ENCODE data around the gene ZPLD1.

The ZPLD1 gene

DNA sequence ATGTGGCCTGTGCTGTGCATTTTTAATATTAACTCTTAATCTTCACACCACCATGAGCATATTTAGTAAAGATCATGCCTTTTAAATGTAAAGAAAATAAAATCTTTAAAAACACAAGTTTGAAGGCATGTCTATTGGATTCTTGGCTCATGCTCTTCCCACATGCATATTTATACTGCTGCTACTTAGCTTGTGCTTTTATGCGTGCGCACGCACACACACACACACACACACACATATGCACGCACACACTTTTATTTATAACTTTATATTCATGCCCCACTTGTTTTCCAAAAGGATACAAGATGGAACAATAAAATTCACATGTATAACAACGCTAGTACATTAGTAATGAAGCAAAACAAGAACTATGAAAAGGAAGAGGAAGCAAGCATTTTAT is 36.1 kb upstream of the ZPLD1 start:
- Histone ChIP-seq H3K9ac (ENCODE audit: low read length) (no peak overlapping the region), H3K79me2 (ENCODE audit: insufficient read depth, low read length) (no peaks in the 10 kb centered on the region), H3K4me2 (ENCODE audit: low read length) (no peak overlapping the region), H4K20me1 (ENCODE audit: insufficient read depth, low read length) (no peaks in the 10 kb centered on the region), H3K4me3 (ENCODE audit: low read depth, low read length, poor library complexity, severe bottlenecking) (no peak overlapping the region), H3K4me1 (ENCODE audit: insufficient read depth, low read length, severe bottlenecking) (no peaks in the 10 kb centered on the region), H3K27ac (ENCODE audit: low read depth, low read length, poor library complexity, severe bottlenecking) (no peak overlapping the region), H3F3A (ENCODE audit: insufficient read depth, low read length) (no peaks in the 10 kb centered on the region), H2AFZ (ENCODE audit: low read length) (no peak overlapping the region), H3K36me3 (ENCODE audit: insufficient read depth, low read length) (no peaks in the 10 kb centered on the region), H3K9me3 (ENCODE audit: low read length) (no peaks in the 10 kb centered on the region), H3K27me3 (ENCODE audit: insufficient read depth, low read length) (no peaks in the 10 kb centered on the region), H3K9me2 (ENCODE audit: low read depth, low read length) (no peaks in the 10 kb centered on the region)
- TF ChIP-seq EZH2 (IDR thresholded peaks at IDR 0.05; ENCODE audit: borderline replicate concordance, low read length) = no peak
- TF ChIP-seq CTCF (IDR thresholded peaks at IDR 0.05; ENCODE audit: low read length) = no peak

DNA sequence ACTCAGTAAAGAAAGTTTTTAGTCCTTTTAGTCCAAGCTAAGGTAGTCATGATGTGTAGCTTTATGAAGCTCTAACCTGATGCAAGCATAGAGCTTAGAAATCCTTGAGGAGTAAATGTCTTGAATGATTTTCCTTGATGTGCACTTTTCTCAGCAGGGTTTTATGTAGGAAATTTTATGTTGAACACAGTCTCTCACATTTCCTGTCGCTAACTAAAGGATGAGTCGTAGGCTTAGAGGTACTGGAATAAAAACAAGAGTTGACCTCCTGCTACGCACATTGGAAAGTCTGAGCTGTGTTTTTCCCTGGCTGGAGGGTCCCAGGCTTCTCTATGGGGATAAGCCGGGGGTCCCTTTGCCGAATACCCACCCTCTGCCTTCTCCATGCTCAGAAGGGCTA is 34.7 kb upstream of the ZPLD1 start:
- Histone ChIP-seq H3K4me3 (ENCODE audit: low read depth, low read length, poor library complexity, severe bottlenecking) (no peak overlapping the region), H3K79me2 (ENCODE audit: insufficient read depth, low read length) (no peaks in the 10 kb centered on the region), H3K36me3 (ENCODE audit: insufficient read depth, low read length) (no peaks in the 10 kb centered on the region), H3K27ac (ENCODE audit: low read depth, low read length, poor library complexity, severe bottlenecking) (no peak overlapping the region), H3K27me3 (ENCODE audit: insufficient read depth, low read length) (no peaks in the 10 kb centered on the region), H4K20me1 (ENCODE audit: insufficient read depth, low read length) (no peaks in the 10 kb centered on the region), H3K4me2 (ENCODE audit: low read length) (no peak overlapping the region), H2AFZ (ENCODE audit: low read length) (no peak overlapping the region), H3K4me1 (ENCODE audit: insufficient read depth, low read length, severe bottlenecking) (no peaks in the 10 kb centered on the region), H3K9me2 (ENCODE audit: low read depth, low read length) (no peaks in the 10 kb centered on the region), H3F3A (ENCODE audit: insufficient read depth, low read length) (no peaks in the 10 kb centered on the region), H3K9ac (ENCODE audit: low read length) (no peak overlapping the region), H3K9me3 (ENCODE audit: low read length) (no peaks in the 10 kb centered on the region)
- TF ChIP-seq EZH2 (IDR thresholded peaks at IDR 0.05; ENCODE audit: borderline replicate concordance, low read length) (no peak), CTCF (IDR thresholded peaks at IDR 0.05; ENCODE audit: low read length) (no peak)

- Histone ChIP-seq H3K4me1 (ENCODE audit: insufficient read depth, low read length, severe bottlenecking) (no peaks in the 10 kb centered on the region), H3K36me3 (ENCODE audit: insufficient read depth, low read length) (no peaks in the 10 kb centered on the region), H3K4me2 (ENCODE audit: low read length) (no peak overlapping the region), H3K9me2 (ENCODE audit: low read depth, low read length) (no peaks in the 10 kb centered on the region), H2AFZ (ENCODE audit: low read length) (no peak overlapping the region), H3K79me2 (ENCODE audit: insufficient read depth, low read length) (no peaks in the 10 kb centered on the region), H4K20me1 (ENCODE audit: insufficient read depth, low read length) (no peaks in the 10 kb centered on the region), H3F3A (ENCODE audit: insufficient read depth, low read length) (no peaks in the 10 kb centered on the region), H3K27me3 (ENCODE audit: insufficient read depth, low read length) (no peaks in the 10 kb centered on the region), H3K9me3 (ENCODE audit: low read length) (no peaks in the 10 kb centered on the region), H3K4me3 (ENCODE audit: low read depth, low read length, poor library complexity, severe bottlenecking) (no peak overlapping the region), H3K9ac (ENCODE audit: low read length) (no peak overlapping the region), H3K27ac (ENCODE audit: low read depth, low read length, poor library complexity, severe bottlenecking) (no peak overlapping the region)
- TF ChIP-seq CTCF (IDR thresholded peaks at IDR 0.05; ENCODE audit: low read length) (no peak), EZH2 (IDR thresholded peaks at IDR 0.05; ENCODE audit: borderline replicate concordance, low read length) (no peak)
These were observed 34.0 kb upstream of the ZPLD1 start for GRCh38 chr3:102400766-102401165.

All from OCI-LY1 (cell line).